HepG2 (cell line): ENCODE measurements around the gene NYNRIN. TPM values are rescaled to one million over a fixed set of nuclear protein-coding genes. Genes with fewer than 3 reads are reported as not detected.
A peak's percentile ranks its signal among the peaks of the same experiment; 100 is the strongest.

Experiments used
- ATAC-seq: fragments of 200-7000 bp; cut with Tn5 transposase; 3 replicates; pipeline ENCODE4 v1.9.1; 2020; ENCODE audit warnings: mild to moderate bottlenecking, moderate library complexity
- BruUV-seq: library from RNA; stranded (reverse); fragments of 400-500 nt; replicated peaks from 2 replicates; lab custom pipeline; 2021; lab: Mats Ljungman, UMichigan
- CTCF ChIA-PET: fragments of 300-600 bp; formaldehyde crosslinking; extraction: SDS; loops from one replicate; lab custom pipeline; 2021; ENCODE audit warnings: low total read pairs, inconsistent platforms, low intra/inter-chr PET ratio; lab: Yijun Ruan, JAX
- POLR2A ChIA-PET: fragments of 350-600 bp; sonication (Branson Sonifier 250); formaldehyde crosslinking; loops from one replicate; lab custom pipeline; 2020; ENCODE audit warnings: antibody characterized with exemption, inconsistent platforms; lab: Yijun Ruan, JAX
- DNase-seq: peaks from one replicate; pipeline ENCODE4 v3.0.0-alpha.2; 2015; ENCODE audit warnings: low spot score
- FAIRE-seq: peaks from 3 replicates; lab custom pipeline; 2011; peaks lifted over from hg19 to GRCh38; lab: Jason Lieb, UNC
- H2AFZ ChIP-seq: one replicate; pipeline ENCODE4 v1.6.1; 2011; ENCODE audit warnings: low read length, inconsistent platforms
- H3K27ac ChIP-seq: fragments of 300-600 bp; 3 replicates; pipeline ENCODE4 v1.8.0; 2011; ENCODE audit warnings: mixed run types, mild to moderate bottlenecking, mixed read lengths, low read length, inconsistent platforms; ENCODE audit not compliant: insufficient read depth; ENCODE audit errors: extremely low read length
- H3K27me3 ChIP-seq, 2 experiments: fragments of 200-600 bp in 1 of 2; 2 replicates in 1 of 2; 3 replicates in 1 of 2; pipeline versions ENCODE4 v1.6.0 to v1.8.0; 2011; ENCODE audit warnings: low read length in 2 of 2, mild to moderate bottlenecking in 2 of 2, moderate library complexity in 2 of 2, inconsistent platforms in 1 of 2; ENCODE audit not compliant: insufficient read depth in 2 of 2, control insufficient read depth in 1 of 2
- H3K36me3 ChIP-seq, 2 experiments: fragments of 200-600 bp in 1 of 2; replicated peaks in 1 of 2; 2 replicates in 1 of 2; 3 replicates in 1 of 2; pipeline versions ENCODE4 v1.5.1 to v1.8.0; 2011; ENCODE audit warnings: low read length in 2 of 2, inconsistent platforms in 1 of 2; ENCODE audit not compliant: insufficient read depth in 2 of 2, control insufficient read depth in 1 of 2
- H3K4me1 ChIP-seq: 2 replicates; pipeline ENCODE4 v1.5.1; 2012; ENCODE audit warnings: low read length, inconsistent platforms; ENCODE audit not compliant: insufficient read depth
- H3K4me2 ChIP-seq: 2 replicates; pipeline ENCODE4 v1.6.0; 2011; ENCODE audit warnings: low read depth, low read length, inconsistent platforms
- H3K4me3 ChIP-seq, 3 experiments: fragments of 200-600 bp in 1 of 3; sonication (generic), shearing (Covaris generic) in 1 of 3; replicated peaks in 1 of 3; 2 replicates each; pipeline ENCODE4 v1.5.1; 2011 to 2016; ENCODE audit warnings: low read length in 3 of 3, inconsistent platforms in 2 of 3, low read depth in 2 of 3, mild to moderate bottlenecking in 2 of 3, control low read depth in 1 of 3, mixed read lengths in 1 of 3; ENCODE audit not compliant: insufficient read depth in 1 of 3
- H3K79me2 ChIP-seq: one replicate; pipeline ENCODE4 v1.6.1; 2011; ENCODE audit warnings: low read length, inconsistent platforms; ENCODE audit not compliant: insufficient read depth
- H3K9ac ChIP-seq: 2 replicates; pipeline ENCODE4 v1.6.0; 2011; ENCODE audit warnings: mild to moderate bottlenecking, low read depth, low read length, inconsistent platforms; ENCODE audit not compliant: insufficient read depth
- H3K9me3 ChIP-seq: 2 replicates; pipeline ENCODE4 v1.5.1; 2012; ENCODE audit warnings: mild to moderate bottlenecking, low read length
- H4K20me1 ChIP-seq: 2 replicates; pipeline ENCODE4 v1.6.0; 2011; ENCODE audit warnings: inconsistent platforms, mild to moderate bottlenecking, low read length, moderate library complexity; ENCODE audit not compliant: insufficient read depth
- AKAP8 ChIP-seq: sonication (generic); formaldehyde crosslinking; IDR thresholded peaks from 2 replicates; pipeline ENCODE4 v1.5.1; 2020; ENCODE audit warnings: mild to moderate bottlenecking, missing genetic modification reagents
- ATF7 ChIP-seq, 2 experiments: fragments of 450-650 bp in 1 of 2; sonication (generic) in 1 of 2; formaldehyde crosslinking in 1 of 2; IDR thresholded peaks; 2 replicates each; pipeline versions ENCODE4 v1.4.0 to v1.6.1; 2016 to 2020; ENCODE audit warnings: antibody characterized with exemption in 1 of 2, mild to moderate bottlenecking in 1 of 2, missing genetic modification reagents in 1 of 2
- CAMTA2 ChIP-seq: sonication (generic); formaldehyde crosslinking; IDR thresholded peaks from 2 replicates; pipeline ENCODE4 v1.4.0; 2020; ENCODE audit warnings: mild to moderate bottlenecking, missing genetic modification reagents, borderline replicate concordance
- DMTF1 ChIP-seq: sonication (generic); formaldehyde crosslinking; IDR thresholded peaks from 2 replicates; pipeline ENCODE4 v1.4.0; 2020; ENCODE audit warnings: mild to moderate bottlenecking, missing genetic modification reagents
- KAT7 ChIP-seq: IDR thresholded peaks from 2 replicates; pipeline ENCODE4 v1.6.1; 2018; ENCODE audit warnings: borderline replicate concordance, missing compliant biosample characterization
- PTBP1 ChIP-seq: fragments of 200-400 bp; formaldehyde crosslinking; IDR thresholded peaks from 2 replicates; pipeline ENCODE4 v1.6.1; 2018; ENCODE audit warnings: low read length, low read depth; ENCODE audit not compliant: poor library complexity, severe bottlenecking
- SNRNP70 ChIP-seq: fragments of 200-400 bp; formaldehyde crosslinking; IDR thresholded peaks from 2 replicates; pipeline ENCODE4 v1.6.1; 2017; ENCODE audit warnings: mild to moderate bottlenecking, low read depth, low read length, moderate library complexity
- SP5 ChIP-seq: IDR thresholded peaks from 2 replicates; pipeline ENCODE4 v1.6.1; 2016; ENCODE audit warnings: low read depth, borderline replicate concordance
- STAG1 ChIP-seq: sonication (generic); formaldehyde crosslinking; IDR thresholded peaks from 2 replicates; pipeline ENCODE4 v1.4.0; 2020; ENCODE audit warnings: missing genetic modification reagents
- ZNF10 ChIP-seq: sonication (generic); formaldehyde crosslinking; IDR thresholded peaks from 2 replicates; pipeline ENCODE4 v1.4.0; 2020; ENCODE audit warnings: mild to moderate bottlenecking, low read depth, missing genetic modification reagents, borderline replicate concordance
- ZNF331 ChIP-seq: sonication (generic); formaldehyde crosslinking; IDR thresholded peaks from 2 replicates; pipeline ENCODE4 v1.4.0; 2020; ENCODE audit warnings: missing genetic modification reagents
- ZNF333 ChIP-seq: sonication (generic); formaldehyde crosslinking; IDR thresholded peaks from 2 replicates; pipeline ENCODE4 v1.4.0; 2020; ENCODE audit warnings: mild to moderate bottlenecking, missing genetic modification reagents, borderline replicate concordance
- ZNF367 ChIP-seq: sonication (generic); formaldehyde crosslinking; IDR thresholded peaks from 2 replicates; pipeline ENCODE4 v1.4.0; 2020; ENCODE audit warnings: missing genetic modification reagents, borderline replicate concordance
- ZNF543 ChIP-seq: sonication (generic); formaldehyde crosslinking; IDR thresholded peaks from 2 replicates; pipeline ENCODE4 v1.4.0; 2020; ENCODE audit warnings: mild to moderate bottlenecking, missing genetic modification reagents
- ZNF709 ChIP-seq: sonication (generic); formaldehyde crosslinking; IDR thresholded peaks from 2 replicates; pipeline ENCODE4 v1.5.0; 2020; ENCODE audit warnings: mild to moderate bottlenecking, missing genetic modification reagents
- WGBS: methylation state at CpG from one replicate; pipeline ENCODE4 v1.1.6; 2017; ENCODE audit warnings: low lambda C conversion rate; 5-methylcytosine and 5-hydroxymethylcytosine counted together
- in situ Hi-C: cut with HindIII; loops from 2 replicates; pipeline ENCODE4 v1.10.0; 2017; ENCODE audit warnings: low pct_unique_long_range_greater_than_20kb; ENCODE audit not compliant: extremely low pct_ligation_motif_present
- intact Hi-C: fragments of 100-400 bp; cut with micrococcal nuclease; formaldehyde crosslinking; loops from one replicate; pipeline ENCODE4 v1.10.0; 2022; ENCODE audit not compliant: unreplicated experiment
- polyA plus RNA-seq, 8 experiments: library from polyadenylated mRNA; depleted of rRNA in 3 of 8; stranded (reverse) in 7 of 8; unstranded in 1 of 8; fragments of >200 nt; fragmentation: Illumina TruSeq in 4 of 8; extraction: Trizol in 4 of 8; gene quantifications; 2 replicates each; pipeline versions ENCODE4 v1.2.1 to v1.2.3, GENCODE V29; 2011 to 2016; ENCODE audit warnings: low read depth in 4 of 8, missing spikeins in 1 of 8, mixed read lengths in 1 of 8; ENCODE audit not compliant: insufficient read depth in 1 of 8
- total RNA-seq, 5 experiments: library from RNA; depleted of rRNA; stranded (reverse); fragments of >200 nt; fragmentation: Illumina TruSeq; extraction: Trizol; gene quantifications; 2 replicates each; pipeline ENCODE4 v1.2.3, GENCODE V29; 2016; ENCODE audit warnings: low read depth in 1 of 5
- TF ChIP-seq, protein P1 (sequence below): sonication (generic); formaldehyde crosslinking; IDR thresholded peaks from 2 replicates; pipeline ENCODE4 v1.4.0; 2020; ENCODE audit warnings: mild to moderate bottlenecking, missing genetic modification reagents
- TF ChIP-seq, protein P2 (sequence below): sonication (generic); formaldehyde crosslinking; IDR thresholded peaks from 2 replicates; pipeline ENCODE4 v1.8.0; 2022; ENCODE audit warnings: missing genetic modification reagents, mild to moderate bottlenecking, moderate library complexity, borderline replicate concordance

The NYNRIN gene
- total and polyA plus RNA-seq, 2 of the 13 experiments (the other 11 are each of a cell fraction or from before 2014, with no cell fraction given): 0.63 to 1.1 TPM

DNA sequence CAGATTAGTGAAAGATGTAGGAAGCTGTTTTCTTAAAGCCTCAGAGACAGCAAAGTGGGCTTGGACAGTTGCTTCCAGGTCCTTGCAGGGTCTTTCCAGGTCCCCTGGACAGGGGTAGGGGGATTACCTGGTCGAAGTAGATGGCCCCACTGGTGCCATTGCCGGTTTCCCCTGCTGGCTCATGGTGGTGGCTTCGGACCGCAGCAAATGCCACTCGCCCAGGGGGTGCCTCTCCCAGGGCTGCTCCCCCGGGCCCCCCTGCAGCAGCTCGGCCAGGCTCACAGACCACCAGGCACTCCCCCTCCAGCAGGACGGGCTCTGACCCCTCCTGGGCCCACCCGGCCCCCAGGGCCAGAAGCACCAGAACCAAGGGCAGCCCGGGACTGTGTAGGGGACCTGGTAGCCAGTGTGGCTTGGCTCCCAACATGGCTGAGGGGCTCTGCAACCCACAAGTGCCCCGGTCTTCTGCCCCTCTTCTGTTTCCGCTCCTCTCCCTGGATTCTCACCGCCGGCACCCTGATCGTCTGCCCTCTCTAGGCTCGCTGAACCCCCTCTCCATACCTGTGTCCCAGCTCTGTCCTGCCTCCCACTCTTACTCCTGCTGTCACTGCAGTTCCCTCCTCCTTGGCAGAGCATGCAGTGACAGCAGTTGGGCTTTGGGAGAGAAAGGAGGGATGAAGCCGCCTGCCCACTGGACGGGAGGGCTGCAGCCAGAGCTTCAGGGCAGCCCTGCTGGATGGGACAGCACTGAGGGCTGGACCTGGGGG, 30.0 kb downstream of the NYNRIN start:
- DNase-seq (no peak), ATAC-seq (no peak; the same call in 1 of the 3 replicates), FAIRE-seq (no peak)
- H3K9ac ChIP-seq: peak overlapping the region; percentile 79
- H3K36me3 ChIP-seq: peaks cover 16 to 17% of the 10 kb centered on the region in 2 experiments
- in situ Hi-C loops: no loop called here
- peaks cover 16% of the 10 kb centered on the region for H4K20me1 ChIP-seq
- peak overlapping the region; percentile 86 for H3K4me2 ChIP-seq
- intact Hi-C loops: no loop called here
- no TSS peak for BruUV-seq
- ChIA-PET POLR2A (interaction anchor here (0.7 to 9.1 kb wide), 14 partner anchors 8 to 1334 kb away, joined by 3 to 242 read pairs (median 10); partner anchors contain the start of genes ACIN1, BCL2L2, C14orf119 and CHMP4A), CTCF (interaction anchor here (8.8 to 11.8 kb wide), 2 partner anchors 64 to 97 kb away, joined by 235 to 295 read pairs; partner anchors contain the start of genes ADCY4 and NFATC4)
- H2AFZ ChIP-seq: peak overlapping the region; percentile 18
- peaks cover 74% of the 10 kb centered on the region for H3K4me1 ChIP-seq
- no peaks in the 10 kb centered on the region; a peak in 1 of 5 replicates for H3K27me3 ChIP-seq
- peak overlapping the region; percentile 66 for H3K27ac ChIP-seq
- no peaks in the 10 kb centered on the region for H3K9me3 ChIP-seq
- H3K4me3 ChIP-seq: peak overlapping the region; percentile 65 to 82 (median 80); a peak in 5 of 6 replicates
- WGBS: 87% methylated on average over 17 of the region's 18 CpGs
- peaks cover 6% of the 10 kb centered on the region for H3K79me2 ChIP-seq
- TF ChIP-seq DMTF1 (CRISPR knock-in tag) (no peak), ATF7 (IDR thresholded peaks at IDR 0.05) (no peak), ATF7 (CRISPR knock-in tag; IDR thresholded peaks at IDR 0.05) (peak; percentile 47; the same call in 1 of the 2 replicates), SP5 (no peak), ZNF10 (CRISPR knock-in tag) (no peak), SNRNP70 (no peak), ZNF709 (CRISPR knock-in tag) (no peak), ZNF367 (no peak), ZNF333 (CRISPR knock-in tag) (no peak; the same call in 1 of the 2 replicates), PTBP1 (peak; percentile 22), ZNF331 (CRISPR knock-in tag) (no peak), ZNF543 (CRISPR knock-in tag) (0 out of 2 replicates have a peak, but pooled peaks have one; percentile 14), CAMTA2 (CRISPR knock-in tag) (0 out of 2 replicates have a peak, but pooled peaks have one; percentile 80), STAG1 (no peak), AKAP8 (CRISPR knock-in tag) (no peak), KAT7 (CRISPR knock-in tag) (0 out of 2 replicates have a peak, but pooled peaks have one; percentile 24)
- TF ChIP-seq, protein P1, sequence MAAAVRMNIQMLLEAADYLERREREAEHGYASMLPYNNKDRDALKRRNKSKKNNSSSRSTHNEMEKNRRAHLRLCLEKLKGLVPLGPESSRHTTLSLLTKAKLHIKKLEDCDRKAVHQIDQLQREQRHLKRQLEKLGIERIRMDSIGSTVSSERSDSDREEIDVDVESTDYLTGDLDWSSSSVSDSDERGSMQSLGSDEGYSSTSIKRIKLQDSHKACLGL (CRISPR knock-in tag): peak; percentile 53; the same call in 1 of the 2 replicates
- TF ChIP-seq, protein P2, sequence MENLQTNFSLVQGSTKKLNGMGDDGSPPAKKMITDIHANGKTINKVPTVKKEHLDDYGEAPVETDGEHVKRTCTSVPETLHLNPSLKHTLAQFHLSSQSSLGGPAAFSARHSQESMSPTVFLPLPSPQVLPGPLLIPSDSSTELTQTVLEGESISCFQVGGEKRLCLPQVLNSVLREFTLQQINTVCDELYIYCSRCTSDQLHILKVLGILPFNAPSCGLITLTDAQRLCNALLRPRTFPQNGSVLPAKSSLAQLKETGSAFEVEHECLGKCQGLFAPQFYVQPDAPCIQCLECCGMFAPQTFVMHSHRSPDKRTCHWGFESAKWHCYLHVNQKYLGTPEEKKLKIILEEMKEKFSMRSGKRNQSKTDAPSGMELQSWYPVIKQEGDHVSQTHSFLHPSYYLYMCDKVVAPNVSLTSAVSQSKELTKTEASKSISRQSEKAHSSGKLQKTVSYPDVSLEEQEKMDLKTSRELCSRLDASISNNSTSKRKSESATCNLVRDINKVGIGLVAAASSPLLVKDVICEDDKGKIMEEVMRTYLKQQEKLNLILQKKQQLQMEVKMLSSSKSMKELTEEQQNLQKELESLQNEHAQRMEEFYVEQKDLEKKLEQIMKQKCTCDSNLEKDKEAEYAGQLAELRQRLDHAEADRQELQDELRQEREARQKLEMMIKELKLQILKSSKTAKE (CRISPR knock-in tag): peak; percentile 12; the same call in 1 of the 2 replicates
